Stimulated activated naive CD8-positive, alpha-beta T cell treated with anti-CD3 and anti-CD28 coated beads, Interleukin-15, Interleukin-2, amounts not matched to agents 100 ng/mL and 50 ng/mL, for 24 hours (primary cell): ENCODE measurements around the gene SEMA4G.

Experiments
- H3K27ac Mint-ChIP-seq: one replicate; pipeline ENCODE4 v1.8.0; 2021; ENCODE audit warnings: mild to moderate bottlenecking, mixed read lengths
- H3K27me3 Mint-ChIP-seq: one replicate; pipeline ENCODE4 v1.8.0; 2021; ENCODE audit warnings: mixed read lengths
- H3K36me3 Mint-ChIP-seq: one replicate; pipeline ENCODE4 v1.8.0; 2021; ENCODE audit warnings: low read depth, mixed read lengths
- H3K4me1 Mint-ChIP-seq: one replicate; pipeline ENCODE4 v1.8.0; 2021; ENCODE audit warnings: low read depth, mixed read lengths
- H3K4me3 Mint-ChIP-seq: one replicate; pipeline ENCODE4 v1.8.0; 2021; ENCODE audit warnings: mild to moderate bottlenecking, mixed read lengths
- H3K9me3 Mint-ChIP-seq: one replicate; pipeline ENCODE4 v1.8.0; 2021; ENCODE audit warnings: mixed read lengths

The SEMA4G gene

DNA sequence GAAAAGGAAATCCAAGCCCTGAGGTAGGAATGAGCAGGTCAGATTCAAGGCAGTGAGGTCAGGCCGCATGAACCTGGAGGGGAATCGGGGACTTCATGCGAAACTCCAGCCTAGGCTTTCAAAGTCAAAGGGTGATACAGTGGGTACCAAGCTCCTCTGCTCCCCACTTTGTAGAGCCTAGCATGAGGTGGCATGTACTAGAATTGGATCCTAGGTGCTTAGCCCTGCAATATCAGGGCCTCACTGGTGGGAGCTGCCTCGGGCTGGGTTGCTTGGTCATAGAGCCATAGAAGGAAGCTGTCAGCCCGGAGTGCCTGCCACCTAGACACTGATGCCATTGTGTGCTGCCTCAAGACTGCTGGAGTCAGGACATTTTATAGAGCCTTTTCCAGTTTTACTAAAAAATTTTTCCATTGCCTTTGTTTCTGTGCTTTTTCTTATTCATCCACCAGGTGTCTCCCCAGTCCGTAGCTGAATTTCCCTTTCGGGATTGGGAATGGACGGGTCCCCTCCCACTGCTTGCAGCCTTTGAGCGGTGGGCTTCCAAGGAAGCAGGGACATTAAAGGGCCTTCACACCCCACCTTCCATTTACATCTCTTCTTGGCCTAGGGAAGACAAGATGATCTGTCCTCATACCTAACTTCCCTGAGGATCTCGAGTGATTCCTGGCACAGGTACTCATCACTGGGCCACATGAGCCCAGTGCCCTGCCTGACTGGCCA lies 24.8 kb downstream of the SEMA4G start:
- peaks cover 38% of the 10 kb centered on the region for H3K4me1 Mint-ChIP-seq
- peaks cover 37% of the 10 kb centered on the region for H3K36me3 Mint-ChIP-seq
- no peaks in the 10 kb centered on the region for H3K9me3 Mint-ChIP-seq
- H3K27me3 Mint-ChIP-seq = no peaks in the 10 kb centered on the region
- H3K4me3 Mint-ChIP-seq = no peak overlapping the region
- no peak overlapping the region for H3K27ac Mint-ChIP-seq

DNA sequence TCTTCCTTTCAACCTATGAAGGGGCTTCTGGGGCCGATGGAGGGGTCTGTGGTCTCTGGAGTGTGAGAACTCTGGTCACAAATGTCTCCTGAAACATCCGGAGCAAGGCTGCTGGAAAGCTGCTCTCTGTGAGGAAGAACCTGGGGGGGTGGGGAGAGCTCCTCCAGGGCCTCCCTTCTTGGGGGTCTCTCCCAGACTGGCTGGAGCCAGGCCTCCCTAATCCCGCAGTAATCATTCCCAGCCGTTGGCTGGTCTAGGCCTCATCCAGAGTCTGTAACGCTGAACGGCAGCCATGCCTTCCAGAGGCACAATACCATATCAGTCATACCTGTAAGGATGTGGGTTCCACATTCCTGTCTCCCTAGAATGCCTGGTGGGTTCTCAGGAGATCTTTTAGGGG lies 25.9 kb downstream of the SEMA4G start:
- Mint-ChIP-seq H3K4me1 (peaks cover 32% of the 10 kb centered on the region), H3K36me3 (peaks cover 29% of the 10 kb centered on the region), H3K9me3 (no peaks in the 10 kb centered on the region), H3K27ac (no peak overlapping the region), H3K27me3 (no peaks in the 10 kb centered on the region), H3K4me3 (no peak overlapping the region)

DNA sequence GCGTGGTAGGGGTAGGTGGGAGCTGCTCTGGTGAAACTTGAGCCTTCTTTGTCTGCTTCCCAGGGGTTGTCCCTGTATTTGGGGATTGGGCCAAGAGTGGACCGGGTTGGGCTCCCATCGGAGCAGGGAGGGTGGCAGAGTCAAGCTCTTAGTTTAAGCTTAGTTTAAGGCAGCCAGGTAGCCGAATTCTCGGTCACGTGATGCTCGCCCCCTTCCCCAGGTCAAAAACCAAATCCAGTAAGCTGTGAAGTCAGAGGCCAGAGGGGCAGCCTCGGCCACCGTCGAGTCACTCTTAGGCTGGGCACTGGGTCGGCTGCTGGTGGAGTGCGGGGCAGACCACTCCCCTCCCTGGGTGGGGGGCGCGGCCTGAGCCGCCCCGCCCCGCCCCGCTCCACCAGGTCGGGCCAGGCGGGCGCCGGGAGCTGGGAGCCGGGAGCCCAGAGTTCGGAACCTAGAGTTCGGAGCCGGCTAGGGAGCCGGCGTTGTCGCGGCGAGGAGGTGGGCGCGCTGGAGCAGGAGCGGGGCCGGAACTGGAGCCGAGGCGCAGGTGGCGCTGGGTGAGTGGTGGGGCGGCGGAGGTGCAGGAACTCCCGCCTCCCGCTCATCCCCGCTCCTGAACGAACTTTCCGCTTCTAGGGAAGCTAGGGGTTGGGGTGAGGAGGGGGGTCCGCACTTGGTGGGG lies 27.5 kb downstream of the SEMA4G start:
- Mint-ChIP-seq H3K36me3 (peaks cover 19% of the 10 kb centered on the region), H3K9me3 (no peaks in the 10 kb centered on the region), H3K27ac (peak overlapping the region; percentile 83), H3K27me3 (no peaks in the 10 kb centered on the region), H3K4me1 (peaks cover 30% of the 10 kb centered on the region), H3K4me3 (peak overlapping the region; percentile 84)

DNA sequence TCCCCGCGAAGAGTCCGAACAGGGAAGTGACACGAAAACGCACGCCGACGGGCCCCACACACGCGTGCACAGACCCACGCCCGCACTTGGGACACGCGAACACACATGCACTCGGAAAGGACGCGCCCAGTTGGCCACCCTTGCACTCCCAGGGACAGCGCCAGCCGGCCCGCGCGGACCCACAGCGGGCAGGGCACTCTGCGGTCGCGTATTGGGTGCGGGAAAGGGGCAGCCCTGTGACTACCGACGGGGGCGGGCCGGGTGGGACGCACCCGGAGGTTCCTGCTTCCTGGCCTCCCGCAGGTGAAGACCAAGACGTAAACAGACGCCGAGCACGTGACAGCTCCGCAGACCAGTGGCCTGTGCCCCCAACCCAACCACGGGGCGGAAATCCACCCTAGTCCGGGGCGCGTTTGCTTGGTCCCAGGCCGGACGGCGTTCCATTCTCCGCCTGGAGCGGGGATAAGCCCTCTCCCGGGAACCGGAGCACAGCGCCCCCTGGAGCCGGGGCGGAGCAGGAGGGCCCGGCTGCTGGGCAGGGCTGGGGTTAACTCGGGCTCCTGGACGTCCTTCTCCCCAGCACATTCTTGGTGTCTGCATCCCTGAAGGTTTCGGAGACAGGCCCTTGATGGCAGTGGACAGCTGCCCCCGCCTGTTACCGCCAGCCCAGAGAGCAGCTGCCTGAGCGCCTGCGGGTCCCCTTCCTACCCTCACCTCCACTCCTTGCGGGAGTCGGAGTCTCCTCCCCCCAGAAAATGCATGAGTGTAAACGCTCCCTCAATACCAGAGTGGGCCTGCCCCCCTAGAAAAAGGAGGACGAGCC lies 28.3 kb downstream of the SEMA4G start:
- Mint-ChIP-seq H3K27ac (peak overlapping the region; percentile 94), H3K4me3 (peak overlapping the region; percentile 84), H3K9me3 (no peaks in the 10 kb centered on the region), H3K4me1 (peaks cover 30% of the 10 kb centered on the region), H3K36me3 (peaks cover 16% of the 10 kb centered on the region), H3K27me3 (no peaks in the 10 kb centered on the region)

DNA sequence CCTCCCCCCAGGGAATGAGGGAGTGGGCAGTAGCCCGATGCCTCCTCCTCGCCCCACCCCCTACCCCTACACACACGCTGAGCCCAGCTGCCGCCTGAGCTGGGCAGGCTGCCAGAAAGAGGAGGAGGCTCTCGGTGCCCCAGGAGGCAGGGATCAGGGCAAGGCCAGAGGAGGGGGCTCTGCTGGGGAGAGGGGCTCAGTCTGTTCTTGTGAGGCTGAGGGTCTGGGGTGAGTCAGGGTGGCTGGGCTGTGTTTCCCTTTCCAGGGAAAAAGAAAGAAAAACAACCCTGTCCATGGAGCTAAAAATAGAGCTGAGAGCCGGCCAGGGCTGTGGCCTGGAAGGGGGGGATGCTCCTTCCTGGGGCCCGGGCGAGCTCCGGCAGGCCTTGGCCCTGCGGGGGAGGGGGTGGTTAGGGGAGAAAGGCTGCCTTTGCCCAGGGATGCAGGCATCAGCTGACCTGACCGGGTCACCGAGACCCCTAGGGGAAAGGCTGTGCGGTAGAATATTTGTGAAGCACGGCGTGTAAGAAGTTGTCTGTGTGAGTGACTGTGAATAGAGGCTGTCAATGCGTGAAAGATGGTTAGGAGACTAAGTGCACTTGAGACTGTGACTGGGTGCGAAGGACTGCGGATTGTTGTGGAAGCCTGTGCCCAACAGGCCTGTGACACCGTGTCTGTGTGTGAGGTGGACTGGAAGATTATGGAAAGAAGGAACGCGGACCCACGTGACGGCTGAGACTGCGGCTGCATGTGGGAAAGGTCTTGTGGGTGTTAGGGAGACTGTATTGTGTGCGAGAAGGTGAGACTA lies 29.1 kb downstream of the SEMA4G start:
- H3K27me3 Mint-ChIP-seq = no peaks in the 10 kb centered on the region
- peaks cover 15% of the 10 kb centered on the region for H3K36me3 Mint-ChIP-seq
- H3K4me3 Mint-ChIP-seq = peak overlapping the region; percentile 84
- peaks cover 30% of the 10 kb centered on the region for H3K4me1 Mint-ChIP-seq
- H3K27ac Mint-ChIP-seq = peak overlapping the region; percentile 94
- H3K9me3 Mint-ChIP-seq = no peaks in the 10 kb centered on the region

DNA sequence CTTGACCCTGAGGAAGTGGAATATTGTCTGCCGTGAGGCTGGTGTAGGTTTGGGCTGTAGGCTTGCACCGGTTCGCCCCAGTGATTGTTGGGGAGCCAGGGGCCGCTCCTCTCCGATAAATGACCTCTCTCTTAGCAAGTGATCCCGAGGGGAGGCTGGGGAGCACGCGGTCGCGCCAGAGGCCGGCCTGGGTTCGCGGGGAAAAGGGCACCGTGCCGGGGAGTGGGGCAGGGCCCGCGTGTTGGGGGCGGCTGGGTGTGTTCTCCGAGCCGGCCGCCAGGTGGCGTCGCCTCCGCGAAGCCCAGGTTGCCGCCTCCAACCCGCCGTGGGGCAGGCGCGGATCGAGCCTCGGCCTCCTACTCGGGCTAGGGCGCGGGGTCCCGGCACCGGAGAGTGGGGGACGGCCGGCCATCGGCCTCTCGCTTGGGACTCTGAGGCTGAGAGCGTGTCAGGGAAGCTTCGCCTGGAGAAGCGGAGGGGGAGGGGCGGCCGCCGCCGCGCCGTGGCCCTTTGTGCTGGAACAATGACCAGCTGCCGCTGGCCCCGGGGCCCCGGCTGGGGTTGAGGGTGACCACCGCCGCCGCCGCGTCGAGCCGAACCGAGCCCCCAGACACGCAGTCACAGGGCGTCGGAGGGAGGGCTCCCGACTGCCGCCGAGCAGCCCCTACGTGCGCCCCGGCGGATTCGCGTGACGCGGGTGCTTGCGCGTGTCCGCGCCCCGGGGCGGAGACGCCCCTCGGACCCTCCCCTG lies 29.9 kb downstream of the SEMA4G start:
- H3K36me3 Mint-ChIP-seq = peaks cover 10% of the 10 kb centered on the region
- H3K27me3 Mint-ChIP-seq = no peaks in the 10 kb centered on the region
- H3K4me1 Mint-ChIP-seq = peaks cover 30% of the 10 kb centered on the region
- peak overlapping the region; percentile 94 for H3K27ac Mint-ChIP-seq
- peak overlapping the region; percentile 84 for H3K4me3 Mint-ChIP-seq
- H3K9me3 Mint-ChIP-seq = no peaks in the 10 kb centered on the region

DNA sequence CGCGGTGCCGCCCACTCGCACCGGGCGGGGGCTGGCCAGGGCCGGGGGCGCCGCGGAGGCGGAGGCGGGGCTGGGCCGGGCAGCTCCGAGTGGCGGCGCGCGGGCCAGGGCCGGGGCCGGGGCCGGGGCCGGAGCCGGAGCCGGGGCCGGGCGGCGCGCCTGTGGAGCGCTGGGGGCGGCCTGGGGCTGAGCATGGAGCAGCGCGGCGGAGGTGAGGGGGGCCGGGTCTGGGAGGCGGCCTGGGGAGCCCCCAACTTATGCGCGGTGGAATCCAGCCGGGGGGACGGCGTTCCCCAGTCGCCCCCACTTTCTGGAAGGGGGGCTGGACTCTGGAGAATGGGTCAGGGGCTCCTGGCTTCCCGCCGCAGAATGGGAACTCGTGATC lies 30.4 kb downstream of the SEMA4G start, which contains the start of gene LZTS2:
Gene LZTS2, plus strand, starts transcription at position 67 of the 385 bp plus-strand sequence. CDS start 2,731 bp downstream, outside the sequence.
- H3K4me1 Mint-ChIP-seq = peaks cover 30% of the 10 kb centered on the region

DNA sequence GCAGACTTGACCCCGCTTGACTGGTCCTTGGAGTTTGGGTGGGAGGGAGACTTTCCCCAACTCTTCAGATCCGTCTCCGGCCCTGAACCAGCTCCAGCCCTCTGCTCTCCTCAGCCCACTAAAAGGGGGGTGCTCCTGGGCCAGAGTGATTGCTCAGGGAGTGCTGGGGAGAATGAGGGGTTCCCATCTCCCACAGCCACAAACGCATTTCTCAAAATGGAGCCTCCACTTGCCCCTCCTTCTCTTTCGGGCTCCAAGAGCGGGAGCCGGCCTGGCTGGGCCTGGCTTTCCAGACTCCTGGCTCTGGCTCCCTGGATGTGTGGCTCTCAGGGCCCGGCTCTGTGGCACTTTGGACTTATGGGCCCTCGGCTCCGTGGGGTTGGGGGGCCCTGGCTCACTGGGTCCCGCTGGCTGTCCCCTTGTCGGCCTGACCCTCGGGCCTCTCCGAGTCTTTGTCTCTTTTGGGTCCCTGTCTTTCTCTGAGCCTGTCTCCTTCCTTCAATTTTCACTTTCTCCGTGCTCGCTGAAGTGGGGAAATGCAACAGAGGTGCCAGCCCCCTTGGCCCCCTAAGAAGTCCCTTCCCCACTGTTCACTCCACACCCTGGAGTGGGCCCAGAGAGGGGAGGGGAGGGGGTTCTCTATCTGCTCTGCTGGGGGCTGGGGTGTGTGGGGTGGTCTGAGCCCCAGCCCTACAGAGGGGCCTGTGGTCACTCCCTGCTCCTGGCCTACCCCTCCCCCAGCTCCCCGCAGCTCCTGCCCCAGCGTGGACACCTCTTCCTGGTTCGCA lies 31.0 kb downstream of the SEMA4G start:
- H3K9me3 Mint-ChIP-seq = no peaks in the 10 kb centered on the region
- H3K36me3 Mint-ChIP-seq = peaks cover 4% of the 10 kb centered on the region
- no peaks in the 10 kb centered on the region for H3K27me3 Mint-ChIP-seq
- peaks cover 30% of the 10 kb centered on the region for H3K4me1 Mint-ChIP-seq
- H3K4me3 Mint-ChIP-seq = peak overlapping the region; percentile 65
- peak overlapping the region; percentile 45 for H3K27ac Mint-ChIP-seq

More for the DNA sequence above, 30.4 kb downstream of the SEMA4G start, which contains the start of gene LZTS2:
- H3K9me3 Mint-ChIP-seq = no peaks in the 10 kb centered on the region
- H3K36me3 Mint-ChIP-seq = peaks cover 5% of the 10 kb centered on the region
- peak within 1 kb of the TSS; percentile 84 for H3K4me3 Mint-ChIP-seq
- H3K27me3 Mint-ChIP-seq = no peaks in the 10 kb centered on the region
- H3K27ac Mint-ChIP-seq = peak within 1 kb of the TSS; percentile 94

DNA sequence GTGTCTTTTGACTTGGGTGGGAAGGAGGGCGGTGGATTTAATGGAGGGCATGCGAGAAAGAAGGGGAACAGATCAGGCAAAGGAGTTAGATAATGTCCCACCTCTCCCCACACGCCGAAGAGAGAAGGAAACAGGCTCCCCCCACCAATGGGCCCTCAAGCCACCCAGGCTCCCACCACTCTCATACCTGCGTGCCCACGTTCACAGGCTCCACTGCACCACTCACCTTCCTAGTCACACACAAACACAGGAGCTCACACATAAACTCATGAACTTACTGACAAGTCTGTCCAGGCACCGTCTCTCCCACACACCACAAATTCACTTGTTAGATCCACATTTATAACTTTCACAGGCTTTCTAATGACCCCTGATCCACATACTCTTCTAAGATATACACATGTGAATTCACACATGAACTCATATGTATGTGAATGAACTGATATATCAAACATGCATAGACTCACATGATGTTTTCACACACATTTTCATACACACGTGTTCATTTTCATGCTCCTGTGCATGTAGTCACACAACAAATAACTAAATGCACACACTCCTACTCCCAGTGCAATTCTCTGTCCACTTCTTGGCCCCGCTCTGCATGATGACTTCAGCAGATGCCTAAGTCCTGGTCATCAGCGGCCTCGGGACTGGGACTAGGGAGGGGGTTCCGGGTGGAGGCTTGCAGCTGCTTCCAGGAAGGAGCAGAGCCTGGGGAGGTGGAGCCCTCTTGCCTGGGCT lies 31.8 kb downstream of the SEMA4G start:
- H3K27ac Mint-ChIP-seq = peak overlapping the region; percentile 27
- no peaks in the 10 kb centered on the region for H3K9me3 Mint-ChIP-seq
- peak overlapping the region; percentile 65 for H3K4me3 Mint-ChIP-seq
- no peaks in the 10 kb centered on the region for H3K27me3 Mint-ChIP-seq
- peaks cover 4% of the 10 kb centered on the region for H3K36me3 Mint-ChIP-seq
- peaks cover 28% of the 10 kb centered on the region for H3K4me1 Mint-ChIP-seq

DNA sequence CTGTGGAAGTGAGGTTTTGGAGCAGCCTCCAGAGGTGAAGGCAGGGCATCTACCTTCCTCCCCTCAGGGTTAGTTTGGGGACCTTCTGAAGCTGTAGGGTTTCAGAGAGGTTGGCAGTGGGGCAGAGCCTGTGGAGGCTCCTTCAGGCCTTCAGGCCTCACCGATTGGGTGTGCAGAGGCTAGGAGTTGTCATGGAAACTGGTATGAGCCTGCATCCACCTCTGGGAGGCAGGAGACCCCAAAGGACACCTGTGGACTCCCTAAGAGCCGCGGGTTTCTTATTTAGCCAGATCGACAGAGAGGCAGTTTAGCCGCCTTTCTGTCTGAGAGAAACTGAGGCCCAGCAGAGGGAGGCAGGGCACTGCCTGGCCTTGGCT lies 32.3 kb downstream of the SEMA4G start:
- Mint-ChIP-seq H3K36me3 (peaks cover 4% of the 10 kb centered on the region), H3K9me3 (no peaks in the 10 kb centered on the region), H3K27ac (no peak overlapping the region)

DNA sequence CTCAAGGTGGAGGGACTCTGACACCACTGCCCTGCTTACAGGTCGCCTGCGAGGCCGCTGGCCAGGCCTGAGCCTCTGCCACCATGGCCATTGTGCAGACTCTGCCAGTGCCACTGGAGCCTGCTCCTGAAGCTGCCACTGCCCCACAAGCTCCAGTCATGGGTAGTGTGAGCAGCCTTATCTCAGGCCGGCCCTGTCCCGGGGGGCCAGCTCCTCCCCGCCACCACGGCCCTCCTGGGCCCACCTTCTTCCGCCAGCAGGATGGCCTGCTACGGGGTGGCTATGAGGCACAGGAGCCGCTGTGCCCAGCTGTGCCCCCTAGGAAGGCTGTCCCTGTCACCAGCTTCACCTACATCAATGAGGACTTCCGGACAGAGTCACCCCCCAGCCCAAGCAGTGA lies 33.2 kb downstream of the SEMA4G start:
- no peak overlapping the region for H3K27ac Mint-ChIP-seq
- no peak overlapping the region for H3K4me3 Mint-ChIP-seq
- H3K4me1 Mint-ChIP-seq = peaks cover 21% of the 10 kb centered on the region
- no peaks in the 10 kb centered on the region for H3K9me3 Mint-ChIP-seq
- no peaks in the 10 kb centered on the region for H3K27me3 Mint-ChIP-seq
- H3K36me3 Mint-ChIP-seq = peaks cover 4% of the 10 kb centered on the region

More for the DNA sequence above, 32.3 kb downstream of the SEMA4G start:
- no peaks in the 10 kb centered on the region for H3K27me3 Mint-ChIP-seq
- no peak overlapping the region for H3K4me3 Mint-ChIP-seq
- peaks cover 23% of the 10 kb centered on the region for H3K4me1 Mint-ChIP-seq

DNA sequence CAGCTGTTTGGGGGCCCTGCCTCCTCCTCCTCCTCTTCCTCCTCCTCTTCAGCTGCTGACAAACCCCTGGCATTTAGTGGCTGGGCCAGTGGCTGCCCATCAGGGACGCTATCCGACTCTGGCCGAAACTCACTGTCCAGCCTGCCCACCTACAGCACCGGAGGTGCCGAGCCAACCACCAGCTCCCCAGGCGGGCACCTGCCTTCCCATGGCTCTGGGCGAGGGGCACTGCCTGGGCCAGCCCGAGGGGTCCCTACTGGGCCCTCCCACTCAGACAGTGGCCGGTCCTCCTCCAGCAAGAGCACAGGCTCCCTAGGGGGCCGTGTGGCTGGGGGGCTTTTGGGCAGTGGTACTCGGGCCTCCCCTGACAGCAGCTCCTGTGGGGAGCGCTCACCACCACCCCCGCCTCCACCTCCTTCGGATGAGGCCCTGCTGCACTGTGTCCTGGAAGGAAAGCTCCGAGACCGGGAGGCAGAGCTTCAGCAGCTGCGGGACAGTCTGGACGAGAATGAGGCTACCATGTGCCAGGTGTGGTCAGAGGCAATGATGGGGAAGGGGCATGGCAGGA lies 34.4 kb downstream of the SEMA4G start:
- no peaks in the 10 kb centered on the region for H3K9me3 Mint-ChIP-seq
- no peak overlapping the region for H3K4me3 Mint-ChIP-seq
- peaks cover 4% of the 10 kb centered on the region for H3K36me3 Mint-ChIP-seq
- H3K4me1 Mint-ChIP-seq = peaks cover 12% of the 10 kb centered on the region
- H3K27me3 Mint-ChIP-seq = no peaks in the 10 kb centered on the region
- no peak overlapping the region for H3K27ac Mint-ChIP-seq
